Kidney (tissue), 14 donors: ENCODE data around the gene BCAN. TPM values are rescaled to one million over a fixed set of nuclear protein-coding genes. Genes with fewer than 3 reads are reported as not detected.

ENCODE experiments used
- DNase-seq, 5 donors: peaks; one replicate each; pipeline ENCODE4 v3.0.0-alpha.2; 2013 to 2020
- FAIRE-seq: peaks from 2 replicates; lab custom pipeline; 2012; peaks lifted over from hg19 to GRCh38; lab: Jason Lieb, UNC
- H3K27ac ChIP-seq, 2 donors: one replicate each; pipeline ENCODE4 v1.7.0; 2013; ENCODE audit warnings: low read depth in 2 of 2, low read length in 2 of 2, inconsistent platforms in 1 of 2
- H3K27me3 ChIP-seq: one replicate; pipeline ENCODE4 v1.7.1; 2013; ENCODE audit warnings: low read length, inconsistent platforms; ENCODE audit not compliant: control insufficient read depth, insufficient read depth
- H3K36me3 ChIP-seq, 3 donors: one replicate each; pipeline versions ENCODE4 v1.7.0 to v1.7.1; 2013; ENCODE audit warnings: low read length in 3 of 3, control low read depth in 1 of 3, inconsistent platforms in 1 of 3; ENCODE audit not compliant: insufficient read depth in 3 of 3, control insufficient read depth in 2 of 3
- H3K4me1 ChIP-seq, 3 donors: one replicate each; pipeline versions ENCODE4 v1.7.0 to v1.7.1; 2013; ENCODE audit warnings: low read length in 3 of 3, inconsistent platforms in 1 of 3, low read depth in 1 of 3; ENCODE audit not compliant: control insufficient read depth in 2 of 3, insufficient read depth in 2 of 3
- H3K4me3 ChIP-seq, 3 donors: one replicate each; pipeline versions ENCODE4 v1.7.0 to v1.8.1; 2013; ENCODE audit warnings: low read length in 3 of 3, control low read depth in 1 of 3, inconsistent platforms in 1 of 3
- H3K9ac ChIP-seq, 3 donors: one replicate each; pipeline versions ENCODE4 v1.7.0 to v1.7.1; 2013; ENCODE audit warnings: low read length in 3 of 3, control low read depth in 1 of 3, inconsistent platforms in 1 of 3
- H3K9me3 ChIP-seq, 3 donors: one replicate each; pipeline versions ENCODE4 v1.7.0 to v1.7.1; 2013; ENCODE audit warnings: low read length in 3 of 3, control low read depth in 1 of 3, inconsistent platforms in 1 of 3; ENCODE audit not compliant: control insufficient read depth in 2 of 3, insufficient read depth in 1 of 3
- CTCF ChIP-seq: IDR thresholded peaks from 3 replicates; pipeline ENCODE4 v1.5.1; 2012; ENCODE audit warnings: mild to moderate bottlenecking, moderate library complexity, borderline replicate concordance; ENCODE audit not compliant: insufficient read depth; ENCODE audit errors: extremely low read depth
- intact Hi-C: fragments of 100-400 bp; cut with DNase I; formaldehyde crosslinking; loops from one replicate; pipeline ENCODE4 v1.11.1; 2022
- polyA plus RNA-seq: library from polyadenylated mRNA; stranded (reverse); fragments of 350-450 nt; fragmentation: Illumina TruSeq; extraction: RNeasy Lipid Tissue Mini Kit (QIAGEN cat#74804); gene quantifications from one replicate; pipeline ENCODE4 v1.2.3, GENCODE V29; 2014; ENCODE audit warnings: low read depth, low replicate concordance; ENCODE audit not compliant: insufficient read depth
- total RNA-seq: library from RNA; stranded (reverse); fragmentation: NEBNext Ultra II Directional; extraction: Animal tissue kit (Norgen Biotek cat#: 25700); gene quantifications from one replicate; pipeline ENCODE4 v1.2.1, GENCODE V29; 2021
- donor health status: control.
- donor health status: control.
- donor health status: control.
- donor health status: control.
- donor health status: control.
- donor health status: DM: yes; HTN: yes; CAD: no.
- donor health status: Normal renal cell carcinoma (clear cell type).

Gene BCAN
- total and polyA plus RNA-seq, 2 donors from 2014 or later: 0.19 to 0.45 TPM

GRCh38 chr1:156643049-156643777 is 1.3 kb downstream of the BCAN start:
- H3K27ac ChIP-seq: no peak overlapping the region
- FAIRE-seq: no peak
- H3K27me3 ChIP-seq: peaks cover 35% of the 10 kb centered on the region
- H3K4me1 ChIP-seq: peaks cover 0 to 5% (median 0%) of the 10 kb centered on the region in 3 donors
- H3K4me3 ChIP-seq: no peak overlapping the region
- intact Hi-C loops: no loop called here
- no peaks in the 10 kb centered on the region for H3K9me3 ChIP-seq
- no peak overlapping the region for H3K9ac ChIP-seq
- no peaks in the 10 kb centered on the region for H3K36me3 ChIP-seq
- DNase-seq: no peak
- no peak for TF ChIP-seq CTCF

GRCh38 chr1:156643778-156644092 is 1.8 kb downstream of the BCAN start:
- no peak for FAIRE-seq
- peaks cover 37% of the 10 kb centered on the region for H3K27me3 ChIP-seq
- no peak for TF ChIP-seq CTCF
- H3K4me1 ChIP-seq: peaks cover 0 to 5% (median 0%) of the 10 kb centered on the region in 3 donors
- H3K27ac ChIP-seq: no peak overlapping the region
- H3K9ac ChIP-seq: no peak overlapping the region
- intact Hi-C loops: no loop called here
- DNase-seq: no peak
- no peaks in the 10 kb centered on the region for H3K36me3 ChIP-seq
- H3K4me3 ChIP-seq: no peak overlapping the region
- no peaks in the 10 kb centered on the region for H3K9me3 ChIP-seq

GRCh38 chr1:156644146-156644545 is 2.2 kb downstream of the BCAN start:
- intact Hi-C loops: no loop called here
- H3K36me3 ChIP-seq: no peaks in the 10 kb centered on the region
- TF ChIP-seq CTCF: no peak
- H3K27me3 ChIP-seq: peaks cover 40% of the 10 kb centered on the region
- peak in 1 of 5 donors; percentile 46 for DNase-seq
- peaks cover 0 to 5% (median 0%) of the 10 kb centered on the region in 3 donors for H3K4me1 ChIP-seq
- H3K4me3 ChIP-seq: no peak overlapping the region
- no peaks in the 10 kb centered on the region for H3K9me3 ChIP-seq
- H3K27ac ChIP-seq: no peak overlapping the region
- no peak for FAIRE-seq
- H3K9ac ChIP-seq: no peak overlapping the region
